ENCODE data around the gene FOXI3.

Gene FOXI3

DNA sequence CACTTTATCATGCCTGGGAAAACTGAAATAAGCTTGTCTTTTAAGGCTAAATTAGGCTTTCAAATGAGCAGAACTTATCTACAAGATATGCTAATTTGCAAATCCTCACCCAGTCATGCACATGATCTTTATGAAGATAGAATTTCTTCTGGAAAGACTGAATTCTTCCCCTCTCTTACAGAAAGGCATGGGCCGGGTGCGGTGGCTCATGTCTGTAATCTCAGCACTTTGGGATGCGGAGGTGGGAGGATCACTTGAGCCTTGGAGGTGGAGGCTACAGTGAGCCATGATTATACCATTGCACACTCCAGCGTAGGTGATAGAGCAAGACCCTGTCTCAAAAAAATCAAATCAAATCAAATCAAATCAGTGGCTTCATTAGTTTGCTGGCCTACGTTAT is 11.7 kb upstream of the FOXI3 start:
- no peaks in the 10 kb centered on the region for H3K9me3 ChIP-seq (ENCODE audit: control insufficient read depth, low read depth, low read length)
- H3K4me1 ChIP-seq (ENCODE audit: control insufficient read depth, low read depth, low read length) = no peaks in the 10 kb centered on the region
- no peak overlapping the region for H3K4me3 ChIP-seq (ENCODE audit: low read length)
- no peak overlapping the region for H3K27ac ChIP-seq (ENCODE audit: low read length)
- H3K9ac ChIP-seq (ENCODE audit: low read length) = no peak overlapping the region
- H3K27me3 ChIP-seq (ENCODE audit: control insufficient read depth, insufficient read depth, low read length) = no peaks in the 10 kb centered on the region
- no peaks in the 10 kb centered on the region for H3K36me3 ChIP-seq (ENCODE audit: control insufficient read depth, low read depth, low read length)

DNA sequence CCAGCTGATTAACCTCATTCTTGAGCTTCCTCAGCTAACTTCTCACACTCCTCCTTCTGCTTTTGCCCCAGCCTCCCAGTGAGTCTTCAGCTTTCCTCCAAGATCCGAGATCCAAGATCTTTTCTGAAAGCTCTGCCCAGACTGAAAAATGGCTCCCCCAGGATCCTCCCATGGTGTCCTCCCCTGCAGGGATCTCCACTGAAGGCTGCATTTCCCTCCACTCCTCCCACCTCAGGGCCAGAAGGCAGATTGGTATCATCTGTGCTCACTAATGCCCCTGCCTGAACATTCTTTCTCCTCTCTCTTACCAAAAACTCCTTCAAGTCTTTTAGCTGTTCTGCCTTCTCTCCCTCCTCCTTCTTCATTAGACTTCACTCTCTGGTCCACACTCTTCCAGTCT is 6.1 kb upstream of the FOXI3 start:
- Histone ChIP-seq H3K27ac (ENCODE audit: low read length) (no peak overlapping the region), H3K9ac (ENCODE audit: low read length) (no peak overlapping the region), H3K4me1 (ENCODE audit: control insufficient read depth, low read depth, low read length) (peaks cover 3% of the 10 kb centered on the region), H3K27me3 (ENCODE audit: control insufficient read depth, insufficient read depth, low read length) (peaks cover 10% of the 10 kb centered on the region), H3K4me3 (ENCODE audit: low read length) (no peak overlapping the region), H3K36me3 (ENCODE audit: control insufficient read depth, low read depth, low read length) (no peaks in the 10 kb centered on the region), H3K9me3 (ENCODE audit: control insufficient read depth, low read depth, low read length) (no peaks in the 10 kb centered on the region)

DNA sequence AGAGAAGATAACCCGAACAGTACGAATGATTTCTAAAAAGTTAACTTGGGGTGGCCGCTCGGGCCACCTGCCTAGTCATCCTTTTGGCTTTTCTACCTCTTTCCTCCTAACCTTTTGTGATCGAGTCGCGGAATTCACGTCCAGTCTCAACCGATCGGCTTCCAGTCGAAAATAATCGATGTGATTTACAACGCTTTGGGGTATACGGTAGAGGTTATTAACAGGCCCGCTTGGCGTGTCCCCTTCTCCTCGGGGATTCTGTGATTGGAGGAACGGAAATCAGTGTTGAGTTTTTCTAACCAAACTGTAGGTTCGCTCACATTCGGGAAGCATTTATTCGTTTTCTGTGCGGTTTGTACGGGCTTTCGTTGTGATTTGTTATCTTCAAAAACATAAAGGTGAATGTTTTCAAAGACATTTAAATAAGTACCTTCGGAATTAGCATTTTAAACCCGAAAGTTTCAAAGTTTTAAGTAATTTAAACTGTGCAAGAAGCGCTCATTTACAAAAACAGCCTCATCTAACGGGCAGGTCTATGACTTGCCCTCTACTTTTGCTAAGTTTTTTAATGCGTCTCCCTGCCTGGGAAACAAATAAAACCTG is 588 bp upstream of the FOXI3 start:
- H3K9ac ChIP-seq (ENCODE audit: low read length) = peak overlapping the region; percentile 41

DNA sequence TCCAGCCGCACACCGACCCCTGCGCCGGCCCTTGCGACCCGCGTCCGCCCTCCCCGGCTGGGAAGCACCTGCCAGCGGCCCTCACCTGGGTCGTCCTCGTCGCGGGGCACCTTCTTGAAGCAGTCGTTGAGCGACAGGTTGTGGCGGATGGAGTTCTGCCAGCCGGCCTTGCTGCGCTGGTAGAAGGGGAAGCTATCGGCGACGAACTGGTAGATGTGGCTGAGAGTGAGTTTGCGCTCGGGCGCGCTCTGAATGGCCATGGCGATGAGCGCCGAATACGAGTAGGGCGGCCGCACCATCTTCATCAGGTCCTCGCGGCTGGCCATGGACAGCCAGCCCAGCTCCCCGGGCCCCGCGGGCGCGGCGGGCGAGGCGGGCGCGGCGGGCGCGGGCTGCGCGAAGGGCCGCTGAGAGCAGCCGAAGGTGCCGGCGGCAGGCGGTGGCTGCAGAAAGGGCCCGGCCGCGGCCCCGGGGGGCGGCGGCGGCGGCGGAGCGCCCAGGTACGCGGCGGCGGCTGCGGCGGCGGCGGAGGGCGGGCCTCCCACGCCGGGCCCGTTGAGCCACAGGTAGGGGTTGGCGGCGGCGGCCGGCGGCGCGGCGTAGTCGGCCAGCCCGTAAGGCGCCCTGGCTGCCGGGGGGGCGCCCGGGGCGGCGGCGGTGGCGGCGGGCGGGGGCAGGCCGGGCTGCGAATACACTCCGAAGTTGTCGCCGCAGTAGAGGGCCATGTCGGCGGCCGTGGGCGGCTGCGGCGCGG is 505 bp downstream of the FOXI3 start:
- Histone ChIP-seq H3K4me3 (ENCODE audit: low read length) (peak overlapping the region; percentile 88), H3K27ac (ENCODE audit: low read length) (no peak overlapping the region), H3K9ac (ENCODE audit: low read length) (peak overlapping the region; percentile 36), H3K27me3 (ENCODE audit: control insufficient read depth, insufficient read depth, low read length) (peaks cover 39% of the 10 kb centered on the region), H3K9me3 (ENCODE audit: control insufficient read depth, low read depth, low read length) (no peaks in the 10 kb centered on the region), H3K36me3 (ENCODE audit: control insufficient read depth, low read depth, low read length) (peaks cover 7% of the 10 kb centered on the region), H3K4me1 (ENCODE audit: control insufficient read depth, low read depth, low read length) (peaks cover 9% of the 10 kb centered on the region)

More for the DNA sequence above, 588 bp upstream of the FOXI3 start:
- Histone ChIP-seq H3K27me3 (ENCODE audit: control insufficient read depth, insufficient read depth, low read length) (peaks cover 39% of the 10 kb centered on the region), H3K9me3 (ENCODE audit: control insufficient read depth, low read depth, low read length) (no peaks in the 10 kb centered on the region), H3K4me3 (ENCODE audit: low read length) (peak overlapping the region; percentile 88), H3K4me1 (ENCODE audit: control insufficient read depth, low read depth, low read length) (peaks cover 9% of the 10 kb centered on the region), H3K36me3 (ENCODE audit: control insufficient read depth, low read depth, low read length) (peaks cover 1% of the 10 kb centered on the region), H3K27ac (ENCODE audit: low read length) (no peak overlapping the region)

DNA sequence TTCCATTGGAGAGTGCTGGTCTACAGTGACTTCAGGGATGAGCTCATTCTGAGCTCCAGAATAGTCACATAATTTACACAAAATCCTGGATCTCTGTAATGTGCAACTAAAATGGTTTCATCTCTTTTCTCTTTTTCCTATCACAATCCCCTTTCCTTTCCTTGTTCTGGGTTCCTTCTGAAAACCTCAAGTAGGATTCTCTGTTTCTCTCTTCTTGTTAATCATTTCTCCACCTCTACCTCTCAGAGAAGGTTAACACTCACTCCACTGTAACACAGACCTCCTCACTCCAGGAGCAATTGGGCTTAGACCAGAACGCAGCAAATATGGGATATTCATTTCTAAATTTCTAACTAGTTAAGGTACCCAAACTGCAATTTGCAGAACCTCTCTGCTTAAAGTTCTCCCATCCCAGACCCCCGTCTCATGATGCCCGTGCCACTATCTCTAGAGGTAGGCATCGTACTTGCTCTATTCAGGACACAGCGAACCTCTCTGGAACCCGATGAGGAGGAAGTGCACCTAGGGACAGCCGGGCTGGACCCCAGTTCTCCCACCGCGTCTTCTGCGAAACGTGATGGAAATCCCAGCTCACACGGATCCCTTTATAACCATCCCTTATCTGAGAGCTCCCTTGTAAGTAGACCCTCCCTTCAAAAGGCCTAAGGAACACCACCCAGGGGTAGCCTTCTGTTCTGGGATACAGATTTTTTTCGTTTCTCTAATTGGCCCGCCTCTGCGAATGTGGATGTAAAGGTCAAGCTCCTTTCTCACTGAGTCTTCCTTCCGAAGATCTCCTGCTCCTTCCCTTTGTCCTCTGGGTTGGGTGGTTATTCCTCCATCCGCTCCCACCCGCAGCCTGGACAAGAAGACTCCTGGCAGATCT is 1.3 kb downstream of the FOXI3 start:
- no peak overlapping the region for H3K27ac ChIP-seq (ENCODE audit: low read length)
- H3K4me3 ChIP-seq (ENCODE audit: low read length) = peak overlapping the region; percentile 59
- H3K36me3 ChIP-seq (ENCODE audit: control insufficient read depth, low read depth, low read length) = peaks cover 7% of the 10 kb centered on the region
- H3K9ac ChIP-seq (ENCODE audit: low read length) = peak overlapping the region; percentile 36
- no peaks in the 10 kb centered on the region for H3K9me3 ChIP-seq (ENCODE audit: control insufficient read depth, low read depth, low read length)
- peaks cover 39% of the 10 kb centered on the region for H3K27me3 ChIP-seq (ENCODE audit: control insufficient read depth, insufficient read depth, low read length)
- peaks cover 9% of the 10 kb centered on the region for H3K4me1 ChIP-seq (ENCODE audit: control insufficient read depth, low read depth, low read length)

DNA sequence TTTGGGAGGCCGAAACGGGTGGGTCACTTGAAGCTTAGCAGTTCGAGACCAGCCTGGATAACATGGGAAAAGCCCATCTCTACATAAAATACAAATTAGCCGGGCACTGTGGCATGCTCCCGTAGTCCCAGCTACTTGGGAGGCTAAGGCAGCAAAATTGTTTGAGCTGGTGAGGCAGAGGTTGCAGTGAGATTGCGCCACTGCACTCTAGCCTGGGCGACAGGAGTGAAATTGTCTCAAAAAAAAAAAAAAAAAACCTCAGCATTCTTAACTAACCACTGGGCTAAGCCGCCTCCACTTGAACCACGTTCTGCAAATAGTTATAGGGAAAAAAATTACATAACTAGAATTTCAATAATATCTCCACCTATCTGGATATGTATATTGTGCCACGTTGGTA is 2.3 kb downstream of the FOXI3 start:
- no peak overlapping the region for H3K9ac ChIP-seq (ENCODE audit: low read length)
- H3K27ac ChIP-seq (ENCODE audit: low read length) = no peak overlapping the region
- peaks cover 39% of the 10 kb centered on the region for H3K27me3 ChIP-seq (ENCODE audit: control insufficient read depth, insufficient read depth, low read length)
- H3K36me3 ChIP-seq (ENCODE audit: control insufficient read depth, low read depth, low read length) = peaks cover 7% of the 10 kb centered on the region
- peaks cover 9% of the 10 kb centered on the region for H3K4me1 ChIP-seq (ENCODE audit: control insufficient read depth, low read depth, low read length)
- H3K4me3 ChIP-seq (ENCODE audit: low read length) = peak overlapping the region; percentile 59
- H3K9me3 ChIP-seq (ENCODE audit: control insufficient read depth, low read depth, low read length) = no peaks in the 10 kb centered on the region

DNA sequence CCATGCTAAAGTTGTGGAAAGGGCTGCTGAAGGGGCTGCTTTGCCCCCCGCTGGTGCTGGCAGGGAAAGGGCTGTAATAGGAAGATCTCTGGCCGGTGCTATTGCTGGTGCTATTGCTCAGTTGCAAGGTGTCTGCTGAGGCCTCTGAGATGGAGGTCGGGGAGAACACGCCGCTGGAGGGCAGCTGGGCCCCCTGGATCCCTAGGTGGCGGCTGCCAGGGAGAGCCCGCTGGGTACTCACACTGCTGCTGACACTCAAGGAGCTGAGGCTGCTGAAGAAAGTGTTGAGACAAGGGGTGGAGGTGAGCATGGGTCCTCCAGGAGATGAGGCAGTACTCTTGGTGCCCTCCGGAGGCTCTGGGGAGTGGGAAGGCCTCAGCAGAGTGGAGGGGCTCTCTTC is 4.2 kb downstream of the FOXI3 start:
- Histone ChIP-seq H3K9ac (ENCODE audit: low read length) (no peak overlapping the region), H3K4me3 (ENCODE audit: low read length) (no peak overlapping the region), H3K36me3 (ENCODE audit: control insufficient read depth, low read depth, low read length) (peaks cover 7% of the 10 kb centered on the region), H3K9me3 (ENCODE audit: control insufficient read depth, low read depth, low read length) (no peaks in the 10 kb centered on the region), H3K27ac (ENCODE audit: low read length) (no peak overlapping the region), H3K27me3 (ENCODE audit: control insufficient read depth, insufficient read depth, low read length) (peaks cover 25% of the 10 kb centered on the region), H3K4me1 (ENCODE audit: control insufficient read depth, low read depth, low read length) (peaks cover 18% of the 10 kb centered on the region)

DNA sequence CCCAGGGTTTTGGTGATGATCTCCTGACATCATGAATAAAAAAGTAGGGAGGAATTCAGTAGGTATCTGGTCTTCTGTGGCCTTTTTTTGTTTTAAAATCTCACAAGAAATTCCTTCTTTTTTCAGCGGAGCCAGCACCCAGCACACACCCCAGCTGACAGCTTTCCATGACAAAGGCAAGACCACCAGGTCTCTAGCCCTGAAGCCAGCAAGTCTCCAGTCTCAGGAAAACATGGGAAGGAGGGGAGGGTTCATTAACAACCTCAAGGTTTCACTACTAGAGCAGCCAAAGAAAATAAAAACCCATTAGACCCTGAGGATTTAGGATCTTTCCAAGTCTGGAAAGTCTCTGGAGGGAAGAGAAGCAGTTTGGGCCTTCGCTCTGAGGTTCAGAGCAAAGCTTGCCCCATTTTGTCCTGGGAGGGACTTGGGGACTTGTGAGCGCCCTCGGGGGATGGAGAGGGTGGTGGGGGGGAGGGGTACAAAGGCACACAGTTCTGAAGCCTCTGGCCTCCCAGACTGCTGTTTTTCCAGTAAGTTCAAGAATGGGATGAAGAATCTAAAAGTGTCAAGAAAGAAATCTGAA is 9.0 kb downstream of the FOXI3 start:
- Histone ChIP-seq H3K27ac (ENCODE audit: low read length) (peak overlapping the region; percentile 39), H3K27me3 (ENCODE audit: control insufficient read depth, insufficient read depth, low read length) (no peaks in the 10 kb centered on the region), H3K4me3 (ENCODE audit: low read length) (peak overlapping the region; percentile 42), H3K4me1 (ENCODE audit: control insufficient read depth, low read depth, low read length) (peaks cover 34% of the 10 kb centered on the region), H3K9ac (ENCODE audit: low read length) (no peak overlapping the region), H3K9me3 (ENCODE audit: control insufficient read depth, low read depth, low read length) (no peaks in the 10 kb centered on the region), H3K36me3 (ENCODE audit: control insufficient read depth, low read depth, low read length) (peaks cover 7% of the 10 kb centered on the region)

DNA sequence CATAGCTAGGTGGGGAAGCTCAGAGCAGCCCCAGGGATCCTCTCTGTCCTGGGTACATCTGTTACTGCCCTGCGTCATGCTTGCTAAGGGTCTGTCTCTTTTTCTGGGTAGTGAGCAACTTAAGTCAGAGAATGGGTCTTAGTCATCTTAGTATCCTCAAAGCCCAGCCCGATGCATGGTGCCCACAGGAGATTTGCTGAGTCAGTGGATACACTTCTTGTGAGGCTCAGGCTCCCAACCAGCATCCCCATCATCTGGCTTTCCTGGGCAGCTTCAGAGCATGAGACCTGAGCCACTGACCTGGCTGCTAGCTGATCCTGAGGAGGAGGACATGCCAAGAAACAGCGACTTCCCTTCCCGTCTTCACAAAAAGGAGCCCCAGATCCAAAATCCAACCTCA is 10.0 kb downstream of the FOXI3 start:
- Histone ChIP-seq H3K4me1 (ENCODE audit: control insufficient read depth, low read depth, low read length) (peaks cover 34% of the 10 kb centered on the region), H3K4me3 (ENCODE audit: low read length) (no peak overlapping the region), H3K9ac (ENCODE audit: low read length) (no peak overlapping the region), H3K36me3 (ENCODE audit: control insufficient read depth, low read depth, low read length) (no peaks in the 10 kb centered on the region), H3K27ac (ENCODE audit: low read length) (peak overlapping the region; percentile 43), H3K9me3 (ENCODE audit: control insufficient read depth, low read depth, low read length) (no peaks in the 10 kb centered on the region), H3K27me3 (ENCODE audit: control insufficient read depth, insufficient read depth, low read length) (no peaks in the 10 kb centered on the region)

DNA sequence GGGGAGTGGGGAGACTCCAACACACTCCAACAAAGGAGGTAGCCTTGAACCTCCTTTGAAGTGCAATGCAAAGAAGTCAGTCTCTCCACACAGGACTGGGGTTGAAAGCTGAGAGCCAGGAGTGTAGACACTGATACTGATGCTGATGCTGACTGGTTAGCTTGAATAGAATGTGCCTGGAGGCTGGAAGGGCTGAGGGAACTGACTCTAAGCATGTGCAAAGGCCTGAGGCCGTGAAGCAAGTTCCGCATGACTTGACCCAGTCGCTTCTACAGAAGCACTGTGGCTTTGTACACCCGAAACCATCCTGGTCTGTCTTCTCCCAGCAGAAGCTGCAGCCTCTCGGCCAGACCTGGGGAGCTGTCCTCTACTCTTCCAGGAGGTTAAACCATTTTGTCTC is 10.4 kb downstream of the FOXI3 start:
- Histone ChIP-seq H3K36me3 (ENCODE audit: control insufficient read depth, low read depth, low read length) (no peaks in the 10 kb centered on the region), H3K27me3 (ENCODE audit: control insufficient read depth, insufficient read depth, low read length) (no peaks in the 10 kb centered on the region), H3K9ac (ENCODE audit: low read length) (no peak overlapping the region), H3K27ac (ENCODE audit: low read length) (no peak overlapping the region), H3K4me3 (ENCODE audit: low read length) (no peak overlapping the region), H3K9me3 (ENCODE audit: control insufficient read depth, low read depth, low read length) (no peaks in the 10 kb centered on the region), H3K4me1 (ENCODE audit: control insufficient read depth, low read depth, low read length) (peaks cover 34% of the 10 kb centered on the region)

DNA sequence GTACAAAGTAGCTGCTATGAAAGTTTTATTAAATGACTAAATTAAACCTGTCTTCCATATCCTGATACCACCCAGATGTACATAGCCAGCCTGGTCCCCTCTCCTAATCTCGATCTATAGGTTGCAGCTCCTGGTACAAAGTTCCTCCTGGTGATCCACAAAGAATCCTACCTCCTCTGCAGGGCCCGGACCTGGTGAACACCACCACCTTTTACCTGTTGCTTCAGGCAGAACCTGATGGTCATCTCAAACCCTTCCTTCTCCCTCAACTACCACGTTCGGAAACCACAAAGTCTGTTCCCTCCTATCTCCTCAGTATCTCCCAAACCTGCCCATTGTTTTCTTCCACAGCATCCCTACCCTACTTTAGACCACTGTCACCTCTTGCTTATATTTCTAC is 15.5 kb downstream of the FOXI3 start:
- Histone ChIP-seq H3K27me3 (ENCODE audit: control insufficient read depth, insufficient read depth, low read length) (no peaks in the 10 kb centered on the region), H3K9me3 (ENCODE audit: control insufficient read depth, low read depth, low read length) (no peaks in the 10 kb centered on the region), H3K4me3 (ENCODE audit: low read length) (no peak overlapping the region), H3K27ac (ENCODE audit: low read length) (no peak overlapping the region), H3K4me1 (ENCODE audit: control insufficient read depth, low read depth, low read length) (peaks cover 7% of the 10 kb centered on the region), H3K36me3 (ENCODE audit: control insufficient read depth, low read depth, low read length) (no peaks in the 10 kb centered on the region), H3K9ac (ENCODE audit: low read length) (no peak overlapping the region)
